Neutrophil (primary cell): ENCODE results near the gene NOTCH1.

Experiments
- H3K27ac ChIP-seq: fragments of 200-600 bp; sonication (generic); 2 replicates; pipeline ENCODE4 v1.5.1; 2016; ENCODE audit warnings: mild to moderate bottlenecking, moderate library complexity
- H3K27me3 ChIP-seq: fragments of 200-600 bp; sonication (generic); 2 replicates; pipeline ENCODE4 v1.6.0; 2016; ENCODE audit warnings: mild to moderate bottlenecking
- H3K36me3 ChIP-seq: fragments of 200-600 bp; sonication (generic); 2 replicates; pipeline ENCODE4 v1.5.1; 2017
- H3K4me1 ChIP-seq, 2 experiments: fragments of 200-600 bp in 1 of 2; sonication (generic) in 1 of 2; 1 replicate in 1 of 2; 2 replicates in 1 of 2; pipeline versions ENCODE4 v1.5.1 to v1.6.1; 2013 to 2016; ENCODE audit warnings: low read depth in 1 of 2, low read length in 1 of 2, mild to moderate bottlenecking in 1 of 2, moderate library complexity in 1 of 2; ENCODE audit not compliant: control insufficient read depth in 1 of 2, insufficient read depth in 1 of 2
- H3K4me3 ChIP-seq, 2 experiments: fragments of 200-600 bp in 1 of 2; sonication (generic) in 1 of 2; 1 replicate in 1 of 2; 2 replicates in 1 of 2; pipeline ENCODE4 v1.5.1; 2013 to 2016; ENCODE audit warnings: low read depth in 1 of 2, low read length in 1 of 2, mild to moderate bottlenecking in 1 of 2, moderate library complexity in 1 of 2
- H3K9me3 ChIP-seq: fragments of 200-600 bp; sonication (generic); 2 replicates; pipeline ENCODE4 v1.5.1; 2016
- TF ChIP-seq, protein P1 (sequence below): fragments of 200-600 bp; sonication (generic); IDR thresholded peaks from 2 replicates; pipeline ENCODE4 v1.5.1; 2016; ENCODE audit warnings: antibody characterized with exemption

NOTCH1 gene

GRCh38 chr9:136536051-136536720 lies 9.7 kb downstream of the NOTCH1 start:
- Histone ChIP-seq H3K27me3 (peaks cover 16% of the 10 kb centered on the region), H3K4me3 (no peak overlapping the region), H3K9me3 (no peaks in the 10 kb centered on the region), H3K4me1 (peaks cover 83 to 98% of the 10 kb centered on the region in 2 experiments), H3K27ac (peak overlapping the region; percentile 99), H3K36me3 (peaks cover 52% of the 10 kb centered on the region)
- TF ChIP-seq, protein P1, sequence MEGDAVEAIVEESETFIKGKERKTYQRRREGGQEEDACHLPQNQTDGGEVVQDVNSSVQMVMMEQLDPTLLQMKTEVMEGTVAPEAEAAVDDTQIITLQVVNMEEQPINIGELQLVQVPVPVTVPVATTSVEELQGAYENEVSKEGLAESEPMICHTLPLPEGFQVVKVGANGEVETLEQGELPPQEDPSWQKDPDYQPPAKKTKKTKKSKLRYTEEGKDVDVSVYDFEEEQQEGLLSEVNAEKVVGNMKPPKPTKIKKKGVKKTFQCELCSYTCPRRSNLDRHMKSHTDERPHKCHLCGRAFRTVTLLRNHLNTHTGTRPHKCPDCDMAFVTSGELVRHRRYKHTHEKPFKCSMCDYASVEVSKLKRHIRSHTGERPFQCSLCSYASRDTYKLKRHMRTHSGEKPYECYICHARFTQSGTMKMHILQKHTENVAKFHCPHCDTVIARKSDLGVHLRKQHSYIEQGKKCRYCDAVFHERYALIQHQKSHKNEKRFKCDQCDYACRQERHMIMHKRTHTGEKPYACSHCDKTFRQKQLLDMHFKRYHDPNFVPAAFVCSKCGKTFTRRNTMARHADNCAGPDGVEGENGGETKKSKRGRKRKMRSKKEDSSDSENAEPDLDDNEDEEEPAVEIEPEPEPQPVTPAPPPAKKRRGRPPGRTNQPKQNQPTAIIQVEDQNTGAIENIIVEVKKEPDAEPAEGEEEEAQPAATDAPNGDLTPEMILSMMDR: no peak

DNA sequence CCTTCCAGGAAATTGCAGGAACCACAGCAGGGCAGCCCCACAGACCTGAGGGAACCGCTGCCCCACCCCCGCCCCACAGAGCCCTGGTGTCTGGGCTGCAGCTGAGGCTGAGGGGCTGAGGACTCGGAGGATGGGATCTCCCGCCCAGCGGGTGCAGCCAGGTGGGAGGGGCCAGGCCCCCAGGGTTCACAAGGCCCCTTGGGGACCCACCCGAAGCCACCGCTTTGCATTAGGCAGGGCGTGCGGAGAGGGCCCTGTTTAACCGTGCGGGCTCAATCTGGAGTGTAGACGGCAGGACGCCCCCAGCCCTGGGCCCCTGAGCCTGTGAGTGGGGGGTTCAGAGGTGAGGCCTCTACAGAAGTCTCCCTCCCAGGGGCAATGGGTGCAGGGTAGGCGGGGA lies 10.8 kb downstream of the NOTCH1 start:
- Histone ChIP-seq H3K36me3 (peaks cover 52% of the 10 kb centered on the region), H3K27ac (peak overlapping the region; percentile 25), H3K27me3 (peaks cover 24% of the 10 kb centered on the region), H3K4me3 (peak overlapping the region in 1 of 2 experiments; percentile 21), H3K9me3 (no peaks in the 10 kb centered on the region), H3K4me1 (peaks cover 83 to 98% of the 10 kb centered on the region in 2 experiments)
- TF ChIP-seq, protein P1: no peak

- H3K27me3 ChIP-seq: peaks cover 24% of the 10 kb centered on the region
- H3K27ac ChIP-seq: peak overlapping the region; percentile 90
- TF ChIP-seq, protein P1: no peak
- no peaks in the 10 kb centered on the region for H3K9me3 ChIP-seq
- peaks cover 83 to 98% of the 10 kb centered on the region in 2 experiments for H3K4me1 ChIP-seq
- peak overlapping the region; percentile 49 to 72 for H3K4me3 ChIP-seq
- H3K36me3 ChIP-seq: peaks cover 52% of the 10 kb centered on the region
These were observed 11.5 kb downstream of the NOTCH1 start for GRCh38 chr9:136534366-136534765.

DNA sequence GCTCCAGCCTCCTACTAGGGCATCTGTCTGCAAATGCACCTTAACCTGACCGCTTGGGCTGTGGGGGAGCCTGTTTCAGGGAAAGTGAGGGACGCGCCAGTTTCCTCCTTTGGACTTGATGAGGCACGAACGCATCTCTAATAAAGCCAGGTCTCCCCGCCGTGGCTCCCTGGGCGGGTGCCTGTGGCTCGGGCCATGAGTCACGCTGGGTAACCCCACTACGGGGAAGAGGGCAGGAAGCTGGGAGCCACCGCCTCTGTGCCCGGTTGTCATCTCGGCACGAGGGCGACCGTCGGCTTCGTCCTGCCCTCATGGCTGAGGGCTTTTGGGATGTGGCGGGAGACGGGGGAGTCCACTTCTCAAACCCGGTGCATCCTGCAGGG lies 12.1 kb downstream of the NOTCH1 start:
- peak overlapping the region; percentile 49 to 72 for H3K4me3 ChIP-seq
- peaks cover 51% of the 10 kb centered on the region for H3K36me3 ChIP-seq
- H3K27me3 ChIP-seq: peaks cover 24% of the 10 kb centered on the region
- H3K4me1 ChIP-seq: peaks cover 83 to 98% of the 10 kb centered on the region in 2 experiments
- peak overlapping the region; percentile 90 for H3K27ac ChIP-seq
- TF ChIP-seq, protein P1: no peak
- no peaks in the 10 kb centered on the region for H3K9me3 ChIP-seq

- Histone ChIP-seq H3K27ac (peak overlapping the region; percentile 90), H3K4me1 (peaks cover 81 to 98% of the 10 kb centered on the region in 2 experiments), H3K4me3 (peak overlapping the region; percentile 49 to 72)
These were observed 12.8 kb downstream of the NOTCH1 start for GRCh38 chr9:136532799-136533774.

More at GRCh38 chr9:136532799-136533774, 12.8 kb downstream of the NOTCH1 start:
- H3K36me3 ChIP-seq: peaks cover 44% of the 10 kb centered on the region
- TF ChIP-seq, protein P1: peak; percentile 23
- H3K27me3 ChIP-seq: peaks cover 24% of the 10 kb centered on the region
- H3K9me3 ChIP-seq: no peaks in the 10 kb centered on the region
